ENCODE measurements around the gene BCL7B.
"Not testable (repeated sequence)": the region's sequence is repeated elsewhere in the genome, so short reads cannot be mapped to it uniquely, and the experiment has no call there.

GRCh38 chr7:73526158-73526494 lies 31.4 kb downstream of the BCL7B start:
- TF ChIP-seq POLR2A (IDR thresholded peaks at IDR 0.05; ENCODE audit: low read depth, low read length); POLR2AphosphoS5 (IDR thresholded peaks at IDR 0.05; ENCODE audit: insufficient read depth, low read depth, low read length); CTCF (IDR thresholded peaks at IDR 0.05; ENCODE audit: extremely low read depth in 1 of 2, insufficient read depth in 1 of 2, low read depth in 1 of 2, low read length in 2 of 2); MAX (IDR thresholded peaks at IDR 0.05; ENCODE audit: insufficient read depth, insufficient read length); EZH2 (IDR thresholded peaks at IDR 0.05; ENCODE audit: borderline replicate concordance, low read depth, low read length, severe bottlenecking); MYC (IDR thresholded peaks at IDR 0.05; ENCODE audit: low read depth, low read length): not testable (repeated sequence)

Measured in endothelial cell of umbilical vein (primary cell).